Ovary (tissue), 9 donors: ENCODE data around the gene PSTK. TPM values are rescaled to one million over a fixed set of nuclear protein-coding genes. Genes with fewer than 3 reads are reported as not detected.

Source experiments
- DNase-seq, 5 donors: peaks; one replicate each; pipeline ENCODE4 v3.0.0-alpha.2; 2019 to 2020
- H3K27ac ChIP-seq, 2 donors: fragments of 200-600 bp; one replicate each; pipeline versions ENCODE4 v1.5.1 to v1.8.0; 2019 to 2022
- H3K27me3 ChIP-seq: fragments of 200-600 bp; one replicate; pipeline ENCODE4 v1.8.0; 2022
- H3K36me3 ChIP-seq: fragments of 200-600 bp; sonication (generic); one replicate; pipeline ENCODE4 v1.5.1; 2019
- H3K4me1 ChIP-seq: one replicate; pipeline ENCODE4 v1.8.1; 2013; ENCODE audit warnings: mild to moderate bottlenecking, moderate library complexity; ENCODE audit not compliant: insufficient read depth
- H3K4me3 ChIP-seq: fragments of 200-600 bp; sonication (generic); one replicate; pipeline ENCODE4 v1.5.1; 2017
- H3K9me3 ChIP-seq, 2 donors: fragments of 200-600 bp in 1 of 2; sonication (generic) in 1 of 2; one replicate each; pipeline versions ENCODE4 v1.5.1 to v1.8.1; 2013 to 2019; ENCODE audit warnings: mild to moderate bottlenecking in 1 of 2, moderate library complexity in 1 of 2
- CTCF ChIP-seq, 3 donors: fragments of 450-650 bp in 2 of 3; fragments of 200-600 bp in 1 of 3; IDR thresholded peaks; one replicate each; pipeline versions ENCODE4 v1.5.1 to v1.8.0; 2016 to 2022; ENCODE audit warnings: antibody characterized with exemption in 3 of 3, mild to moderate bottlenecking in 1 of 3
- EP300 ChIP-seq: sonication (generic); formaldehyde crosslinking; IDR thresholded peaks from one replicate; pipeline ENCODE4 v1.6.1; 2017; ENCODE audit warnings: antibody characterized with exemption
- POLR2A ChIP-seq: fragments of 450-650 bp; IDR thresholded peaks from one replicate; pipeline ENCODE4 v1.6.1; 2017; ENCODE audit warnings: antibody characterized with exemption, mild to moderate bottlenecking, moderate library complexity
- whole genome bisulfite sequencing, 3 donors: extraction: QIAGEN DNeasy Blood & Tissue Kit in 1 of 3; methylation state at CpG; one replicate each; pipeline versions ENCODE4 v1.1.5 to v1.1.7; 2013 to 2017; 5-methylcytosine and 5-hydroxymethylcytosine counted together
- intact Hi-C, 4 donors: fragments of 100-400 bp; cut with DNase I; formaldehyde crosslinking; loops; one replicate each; pipeline versions ENCODE4 v1.11.0 to v1.15.1; 2022 to 2023
- polyA plus RNA-seq, 2 donors: library from polyadenylated mRNA; stranded (reverse); fragments of 200-250 nt in 1 of 2; fragments of 350-450 nt in 1 of 2; fragmentation: Illumina TruSeq in 1 of 2; extraction: RNeasy Lipid Tissue Mini Kit (QIAGEN cat#74804) in 1 of 2; gene quantifications; one replicate each; pipeline ENCODE4 v1.2.3, GENCODE V29; 2013 to 2014
- total RNA-seq, 7 donors: library from RNA; depleted of rRNA in 2 of 7; stranded (reverse); fragments of >200 nt in 2 of 7; fragmentation: NEBNext Ultra II Directional in 3 of 7; extraction: Animal tissue kit (Norgen Biotek cat#: 25700) in 3 of 7; gene quantifications; one replicate each; pipeline versions ENCODE4 v1.1.0 to v1.2.4, GENCODE V29; 2016 to 2023
- donor health status: DM: no; HTN: no; CAD: no; lungs with moderate emphysema.
- donor health status: DM: no; HTN: no; CAD: no.
- donor health status: Bipolar disorder and iron deficiency.
- donor health status: DM: yes; HTN: yes; CAD: no.
- donor health status: DM: no; HTN: no; CAD: no.
- donor health status: DM: yes; HTN: yes; CAD: no.

Gene PSTK
- total and polyA plus RNA-seq, 9 donors: 2.1 to 6.1 (median 3.4) TPM

- Histone ChIP-seq H3K4me3 (no peak overlapping the region), H3K27ac (no peak overlapping the region), H3K27me3 (no peaks in the 10 kb centered on the region), H3K9me3 (no peaks in the 10 kb centered on the region), H3K4me1 (no peaks in the 10 kb centered on the region), H3K36me3 (no peaks in the 10 kb centered on the region)
- WGBS, 3 donors: 56 to 63% (median 62%) methylated on average over 1 of the region's 1 CpG
- no peak for DNase-seq
- TF ChIP-seq EP300 (no peak), POLR2A (no peak), CTCF (IDR thresholded peaks at IDR 0.05) (no peak)
- intact Hi-C loops: loop anchor here in 1 of 4 donors (5.0 kb wide), 1 partner anchor 1477 kb away; no protein-coding TSS in a partner anchor
Observed at GRCh38 chr10:123019941-123020703, 39.9 kb downstream of the PSTK start.

- 65 to 72% (median 71%) methylated on average over 3 of the region's 3 CpGs for WGBS, 3 donors
- no peak for TF ChIP-seq POLR2A
- no peak for TF ChIP-seq CTCF (IDR thresholded peaks at IDR 0.05)
- TF ChIP-seq EP300: no peak
- Histone ChIP-seq H3K27me3 (no peaks in the 10 kb centered on the region), H3K36me3 (no peaks in the 10 kb centered on the region), H3K27ac (no peak overlapping the region), H3K4me1 (no peaks in the 10 kb centered on the region), H3K4me3 (no peak overlapping the region), H3K9me3 (no peaks in the 10 kb centered on the region)
- DNase-seq: no peak
- intact Hi-C loops: no loop called here
Observed at GRCh38 chr10:123021517-123021916, 41.3 kb downstream of the PSTK start.

DNA sequence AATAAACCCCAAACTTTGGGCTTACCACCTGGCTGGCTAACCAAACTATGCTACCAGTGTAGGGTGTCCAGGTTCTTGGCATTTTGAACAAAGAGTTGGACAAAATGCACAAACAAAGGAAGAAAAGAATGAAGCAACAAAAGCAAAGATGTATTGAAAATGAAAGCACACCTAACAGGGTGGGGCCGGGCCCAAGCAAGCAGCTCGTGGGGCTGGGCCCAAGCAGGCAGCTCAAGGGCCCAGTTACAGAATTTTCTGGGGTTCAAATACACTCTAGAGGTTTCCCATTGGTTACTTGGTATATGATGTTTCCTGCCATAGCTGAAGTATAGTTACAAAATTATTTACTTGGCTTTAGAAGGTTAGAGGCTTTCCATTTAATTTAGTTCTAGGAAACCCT lies 44.3 kb downstream of the PSTK start:
- no peak overlapping the region for H3K4me3 ChIP-seq
- H3K27me3 ChIP-seq: no peaks in the 10 kb centered on the region
- no peak overlapping the region for H3K27ac ChIP-seq
- H3K36me3 ChIP-seq: no peaks in the 10 kb centered on the region
- 92 to 98% (median 95%) methylated on average over 2 of the region's 2 CpGs for whole genome bisulfite sequencing, 3 donors
- TF ChIP-seq EP300: no peak
- TF ChIP-seq POLR2A: no peak
- no peak for TF ChIP-seq CTCF (IDR thresholded peaks at IDR 0.05)
- H3K9me3 ChIP-seq: no peaks in the 10 kb centered on the region
- DNase-seq: no peak
- H3K4me1 ChIP-seq: no peaks in the 10 kb centered on the region
- intact Hi-C loops: no loop called here

DNA sequence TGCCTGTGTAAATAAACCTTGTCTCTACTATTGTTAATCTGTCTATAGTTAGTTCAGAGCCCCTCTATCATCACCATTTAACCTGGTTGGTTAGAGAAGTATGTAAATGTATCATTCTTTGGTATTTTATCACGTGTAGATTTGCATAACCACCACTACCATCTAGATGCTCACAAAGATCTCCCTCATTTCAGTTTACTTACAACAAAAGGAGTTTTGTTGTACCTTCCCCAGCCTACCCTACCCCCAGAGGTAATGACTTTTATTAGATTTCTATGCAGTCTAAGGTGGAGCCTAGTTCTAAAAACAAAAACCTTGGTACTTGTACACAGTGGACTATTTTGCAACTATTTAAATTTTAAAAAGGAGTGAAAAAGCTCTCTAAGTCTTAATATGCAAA lies 46.1 kb downstream of the PSTK start:
- Histone ChIP-seq H3K9me3 (no peaks in the 10 kb centered on the region), H3K27me3 (no peaks in the 10 kb centered on the region), H3K27ac (no peak overlapping the region), H3K36me3 (no peaks in the 10 kb centered on the region), H3K4me1 (no peaks in the 10 kb centered on the region), H3K4me3 (no peak overlapping the region)
- intact Hi-C loops: no loop called here
- 38 to 46% (median 42%) methylated on average over 1 of the region's 1 CpG for WGBS, 3 donors
- DNase-seq: no peak
- TF ChIP-seq POLR2A: no peak
- TF ChIP-seq CTCF (IDR thresholded peaks at IDR 0.05): no peak
- no peak for TF ChIP-seq EP300
